NB4 (cell line): ENCODE data around the gene EIF5A.

Experiments
- DNase-seq: peaks from one replicate; pipeline ENCODE4 v3.0.0; 2010; ENCODE audit warnings: low read depth
- H3K4me3 ChIP-seq: one replicate; pipeline ENCODE4 v1.5.1; 2011; ENCODE audit warnings: mild to moderate bottlenecking, low read depth, low read length, moderate library complexity
- CTCF ChIP-seq: IDR thresholded peaks from one replicate; pipeline ENCODE4 v1.5.1; 2012; ENCODE audit warnings: low read depth, low read length
- MAX ChIP-seq: IDR thresholded peaks from 2 replicates; pipeline ENCODE4 v1.6.1; 2011; ENCODE audit warnings: low read depth, low read length
- MYC ChIP-seq: IDR thresholded peaks from 2 replicates; pipeline ENCODE4 v1.6.1; 2011; ENCODE audit warnings: low read depth, low read length
- POLR2A ChIP-seq: IDR thresholded peaks from 2 replicates; pipeline ENCODE4 v1.6.1; 2011; ENCODE audit warnings: mild to moderate bottlenecking; ENCODE audit not compliant: insufficient read length; ENCODE audit errors: extremely low read depth

EIF5A gene

GRCh38 chr17:7361906-7362305, 54.5 kb downstream of the EIF5A start:
- H3K4me3 ChIP-seq = no peak overlapping the region
- TF ChIP-seq CTCF (no peak), MAX (no peak), MYC (no peak), POLR2A (no peak)
- no peak for DNase-seq
